IMR-90 (cell line): ENCODE results near the gene TMC8.

ENCODE experiments used
- CEBPB ChIP-seq: IDR thresholded peaks from 2 replicates; pipeline ENCODE4 v1.6.1; 2012; ENCODE audit warnings: low read depth, low read length, improper control_type of control experiment
- CTCF ChIP-seq: conservative IDR thresholded peaks from 2 replicates; pipeline ENCODE4 v1.5.1; 2012; ENCODE audit warnings: mild to moderate bottlenecking, low read depth, low read length, improper control_type of control experiment
- POLR2A ChIP-seq: IDR thresholded peaks from 2 replicates; pipeline ENCODE4 v1.6.1; 2012; ENCODE audit warnings: mild to moderate bottlenecking, low read depth, low read length

GRCh38 chr17:78130437-78131101, at the start of gene TMC8:
- no peak for TF ChIP-seq CTCF
- no peak for TF ChIP-seq POLR2A
- no peak for TF ChIP-seq CEBPB
